HL-60 (cell line): ENCODE measurements around the gene ZNF716.

Experiments used
- DNase-seq, 2 experiments: peaks; one replicate each; pipeline ENCODE4 v3.0.0-alpha.2; 2010 to 2020; ENCODE audit warnings: low read depth in 1 of 2, low spot score in 1 of 2
- H3K27ac ChIP-seq: fragments of 250-450 bp; sonication (Bioruptor Pico); replicated peaks from 2 replicates; pipeline ENCODE4 v1.5.1; 2020; ENCODE audit warnings: mild to moderate bottlenecking, moderate library complexity
- H3K27me3 ChIP-seq: fragments of 250-450 bp; sonication (Bioruptor Pico); 2 replicates; pipeline ENCODE4 v1.5.1; 2021; ENCODE audit warnings: mild to moderate bottlenecking, moderate library complexity; ENCODE audit not compliant: insufficient read depth, poor library complexity, severe bottlenecking
- H3K4me3 ChIP-seq: replicated peaks from 2 replicates; pipeline ENCODE4 v1.5.1; 2011; ENCODE audit warnings: mild to moderate bottlenecking, control low read depth, low read length; ENCODE audit not compliant: insufficient read depth
- GABPA ChIP-seq: IDR thresholded peaks from 2 replicates; pipeline ENCODE4 v1.6.1; 2012; ENCODE audit warnings: low read depth
- POLR2AphosphoS5 ChIP-seq: IDR thresholded peaks from 2 replicates; pipeline ENCODE4 v1.6.1; 2012; ENCODE audit warnings: low read depth
- SPI1 ChIP-seq: IDR thresholded peaks from 2 replicates; pipeline ENCODE4 v1.6.1; 2012; ENCODE audit warnings: low read depth, mild to moderate bottlenecking, borderline replicate concordance
- TF ChIP-seq, protein P1 (sequence below): IDR thresholded peaks from one replicate; pipeline ENCODE4 v1.5.1; 2011; ENCODE audit warnings: low read length, control low read depth, inconsistent platforms; ENCODE audit not compliant: insufficient read depth
- TF ChIP-seq, protein P2 (sequence below): IDR thresholded peaks from 2 replicates; pipeline ENCODE4 v1.6.1; 2012; ENCODE audit warnings: low read depth; ENCODE audit not compliant: insufficient replicate concordance

ZNF716 gene

GRCh38 chr7:57404343-57404966, 45.5 kb upstream of the ZNF716 start:
- Histone ChIP-seq H3K27me3 (no peaks in the 10 kb centered on the region), H3K4me3 (no peak overlapping the region), H3K27ac (no peak overlapping the region)
- DNase-seq: no peak
- TF ChIP-seq, protein P1, sequence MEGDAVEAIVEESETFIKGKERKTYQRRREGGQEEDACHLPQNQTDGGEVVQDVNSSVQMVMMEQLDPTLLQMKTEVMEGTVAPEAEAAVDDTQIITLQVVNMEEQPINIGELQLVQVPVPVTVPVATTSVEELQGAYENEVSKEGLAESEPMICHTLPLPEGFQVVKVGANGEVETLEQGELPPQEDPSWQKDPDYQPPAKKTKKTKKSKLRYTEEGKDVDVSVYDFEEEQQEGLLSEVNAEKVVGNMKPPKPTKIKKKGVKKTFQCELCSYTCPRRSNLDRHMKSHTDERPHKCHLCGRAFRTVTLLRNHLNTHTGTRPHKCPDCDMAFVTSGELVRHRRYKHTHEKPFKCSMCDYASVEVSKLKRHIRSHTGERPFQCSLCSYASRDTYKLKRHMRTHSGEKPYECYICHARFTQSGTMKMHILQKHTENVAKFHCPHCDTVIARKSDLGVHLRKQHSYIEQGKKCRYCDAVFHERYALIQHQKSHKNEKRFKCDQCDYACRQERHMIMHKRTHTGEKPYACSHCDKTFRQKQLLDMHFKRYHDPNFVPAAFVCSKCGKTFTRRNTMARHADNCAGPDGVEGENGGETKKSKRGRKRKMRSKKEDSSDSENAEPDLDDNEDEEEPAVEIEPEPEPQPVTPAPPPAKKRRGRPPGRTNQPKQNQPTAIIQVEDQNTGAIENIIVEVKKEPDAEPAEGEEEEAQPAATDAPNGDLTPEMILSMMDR: no peak
- TF ChIP-seq SPI1 (no peak), POLR2AphosphoS5 (no peak), GABPA (no peak)
- TF ChIP-seq, protein P2, sequence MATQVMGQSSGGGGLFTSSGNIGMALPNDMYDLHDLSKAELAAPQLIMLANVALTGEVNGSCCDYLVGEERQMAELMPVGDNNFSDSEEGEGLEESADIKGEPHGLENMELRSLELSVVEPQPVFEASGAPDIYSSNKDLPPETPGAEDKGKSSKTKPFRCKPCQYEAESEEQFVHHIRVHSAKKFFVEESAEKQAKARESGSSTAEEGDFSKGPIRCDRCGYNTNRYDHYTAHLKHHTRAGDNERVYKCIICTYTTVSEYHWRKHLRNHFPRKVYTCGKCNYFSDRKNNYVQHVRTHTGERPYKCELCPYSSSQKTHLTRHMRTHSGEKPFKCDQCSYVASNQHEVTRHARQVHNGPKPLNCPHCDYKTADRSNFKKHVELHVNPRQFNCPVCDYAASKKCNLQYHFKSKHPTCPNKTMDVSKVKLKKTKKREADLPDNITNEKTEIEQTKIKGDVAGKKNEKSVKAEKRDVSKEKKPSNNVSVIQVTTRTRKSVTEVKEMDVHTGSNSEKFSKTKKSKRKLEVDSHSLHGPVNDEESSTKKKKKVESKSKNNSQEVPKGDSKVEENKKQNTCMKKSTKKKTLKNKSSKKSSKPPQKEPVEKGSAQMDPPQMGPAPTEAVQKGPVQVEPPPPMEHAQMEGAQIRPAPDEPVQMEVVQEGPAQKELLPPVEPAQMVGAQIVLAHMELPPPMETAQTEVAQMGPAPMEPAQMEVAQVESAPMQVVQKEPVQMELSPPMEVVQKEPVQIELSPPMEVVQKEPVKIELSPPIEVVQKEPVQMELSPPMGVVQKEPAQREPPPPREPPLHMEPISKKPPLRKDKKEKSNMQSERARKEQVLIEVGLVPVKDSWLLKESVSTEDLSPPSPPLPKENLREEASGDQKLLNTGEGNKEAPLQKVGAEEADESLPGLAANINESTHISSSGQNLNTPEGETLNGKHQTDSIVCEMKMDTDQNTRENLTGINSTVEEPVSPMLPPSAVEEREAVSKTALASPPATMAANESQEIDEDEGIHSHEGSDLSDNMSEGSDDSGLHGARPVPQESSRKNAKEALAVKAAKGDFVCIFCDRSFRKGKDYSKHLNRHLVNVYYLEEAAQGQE: no peak

DNA sequence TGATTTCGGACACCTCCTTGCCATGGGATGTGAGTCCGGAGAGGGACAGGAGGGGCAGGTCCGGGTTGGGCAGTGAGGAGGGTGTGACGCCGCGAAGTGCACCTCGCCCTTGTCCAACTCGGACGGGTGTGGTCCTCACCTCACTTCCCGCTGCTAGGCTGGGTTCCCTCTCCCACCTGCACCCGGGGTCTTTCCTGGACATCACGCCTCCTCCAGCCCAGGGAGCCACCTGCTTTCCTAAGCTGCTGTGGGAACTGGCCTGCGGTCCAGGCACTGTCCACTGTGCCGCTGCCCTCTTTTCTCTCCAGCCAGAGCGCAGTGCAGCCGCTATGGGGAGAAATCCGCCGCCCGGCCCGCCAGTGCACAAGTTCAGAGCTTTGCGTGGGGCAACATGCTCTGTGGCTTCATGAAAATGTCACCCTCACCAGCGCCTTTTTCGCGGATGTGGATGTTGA, 45.0 kb upstream of the ZNF716 start:
- Histone ChIP-seq H3K27me3 (no peaks in the 10 kb centered on the region), H3K4me3 (no peak overlapping the region), H3K27ac (no peak overlapping the region)
- DNase-seq: no peak
- TF ChIP-seq POLR2AphosphoS5 (no peak), GABPA (no peak), SPI1 (no peak)
- TF ChIP-seq, protein P2: no peak
- TF ChIP-seq, protein P1: no peak

DNA sequence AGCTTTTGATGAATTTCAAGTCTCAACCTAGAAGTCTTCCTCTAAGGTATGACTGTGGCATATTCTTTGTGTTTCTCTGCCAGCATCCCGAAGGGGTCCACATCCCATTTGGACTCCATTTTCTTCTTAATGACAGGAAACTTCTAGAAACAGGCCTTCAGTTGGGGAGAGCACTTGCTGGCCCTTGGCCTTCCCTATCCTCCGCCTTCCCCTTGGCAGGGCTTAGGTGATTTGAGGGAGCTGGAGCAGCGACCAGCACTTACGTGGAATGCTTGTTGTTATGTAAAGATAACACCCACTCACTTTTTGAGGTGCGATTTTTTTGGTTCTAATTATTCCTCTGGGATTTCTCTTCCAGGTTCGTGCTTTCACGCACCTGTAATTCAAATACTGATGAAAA, 42.9 kb upstream of the ZNF716 start:
- DNase-seq: no peak
- H3K4me3 ChIP-seq: no peak overlapping the region
- no peak overlapping the region for H3K27ac ChIP-seq
- no peaks in the 10 kb centered on the region for H3K27me3 ChIP-seq
- TF ChIP-seq GABPA (no peak), POLR2AphosphoS5 (no peak), SPI1 (no peak)
- TF ChIP-seq, protein P2: no peak
- TF ChIP-seq, protein P1: no peak
